K562 (cell line): ENCODE results near the gene COL4A2. TPM values are rescaled to one million over a fixed set of nuclear protein-coding genes. Genes with fewer than 3 reads are reported as not detected.

ENCODE experiments used
- ATAC-seq: fragments of 200-7000 bp; cut with Tn5 transposase; 3 replicates; pipeline ENCODE4 v1.9.1; 2020; ENCODE audit warnings: moderate library complexity
- BruUV-seq: library from RNA; stranded (reverse); fragments of 400-500 nt; replicated peaks from 2 replicates; lab custom pipeline; 2021; lab: Mats Ljungman, UMichigan
- CTCF ChIA-PET: fragments of 300-600 bp; formaldehyde crosslinking; extraction: SDS; loops from one replicate; lab custom pipeline; 2021; ENCODE audit warnings: low intra/inter-chr PET ratio; lab: Yijun Ruan, JAX
- POLR2A ChIA-PET: fragments of 300-600, 350-650 bp; sonication (Branson Sonifier 250); formaldehyde crosslinking; extraction: SDS; loops from one replicate; lab custom pipeline; 2021; ENCODE audit warnings: antibody characterized with exemption, inconsistent platforms; lab: Yijun Ruan, JAX
- DNase-seq, 4 experiments: peaks; one replicate each; pipeline versions ENCODE4 v3.0.0 to v3.0.0-alpha.2; 2011 to 2018; ENCODE audit warnings: low spot score in 3 of 4, mixed read lengths in 3 of 4; ENCODE audit errors: extremely low read depth in 1 of 4
- FAIRE-seq: peaks from 2 replicates; lab custom pipeline; 2011; peaks lifted over from hg19 to GRCh38; lab: Jason Lieb, UNC
- H2AFZ ChIP-seq: 2 replicates; pipeline ENCODE4 v1.6.0; 2011; ENCODE audit warnings: low read depth, low read length, control low read depth, inconsistent platforms
- H3K27ac ChIP-seq: fragments of 200-600 bp; 3 replicates; pipeline ENCODE4 v1.8.0; 2011; ENCODE audit warnings: low read depth, mild to moderate bottlenecking, control low read depth, inconsistent platforms, low read length, moderate library complexity, mixed read lengths; ENCODE audit errors: extremely low read depth
- H3K27me3 ChIP-seq, 2 experiments: fragments of 300-600 bp in 1 of 2; 2 replicates in 1 of 2; 3 replicates in 1 of 2; pipeline versions ENCODE4 v1.6.0 to v1.8.0; 2011; ENCODE audit warnings: inconsistent platforms in 2 of 2, low read length in 2 of 2, mild to moderate bottlenecking in 1 of 2, mixed read lengths in 1 of 2, moderate library complexity in 1 of 2; ENCODE audit not compliant: control insufficient read depth in 2 of 2, insufficient read depth in 2 of 2
- H3K36me3 ChIP-seq: fragments of 300-600 bp; 3 replicates; pipeline ENCODE4 v1.8.0; 2011; ENCODE audit warnings: mild to moderate bottlenecking, low read length, inconsistent platforms; ENCODE audit not compliant: control insufficient read depth, insufficient read depth
- H3K4me1 ChIP-seq, 2 experiments: fragments of 200-600 bp in 1 of 2; replicated peaks in 1 of 2; 2 replicates in 1 of 2; 3 replicates in 1 of 2; pipeline versions ENCODE4 v1.5.1 to v1.8.0; 2011; ENCODE audit warnings: inconsistent platforms in 2 of 2, low read length in 2 of 2, mild to moderate bottlenecking in 1 of 2, mixed read lengths in 1 of 2, moderate library complexity in 1 of 2; ENCODE audit not compliant: control insufficient read depth in 2 of 2, insufficient read depth in 2 of 2
- H3K4me2 ChIP-seq: 2 replicates; pipeline ENCODE4 v1.6.1; 2011; ENCODE audit warnings: low read length, control low read depth, inconsistent platforms, mixed read lengths; ENCODE audit not compliant: insufficient read depth
- H3K4me3 ChIP-seq: fragments of 200-600 bp; sonication (generic), shearing (Covaris generic); 2 replicates; pipeline ENCODE4 v1.5.1; 2016; ENCODE audit warnings: control low read depth, inconsistent platforms
- H3K79me2 ChIP-seq: fragments of 200-600 bp; 3 replicates; pipeline ENCODE4 v1.8.0; 2011; ENCODE audit warnings: low read length, inconsistent platforms; ENCODE audit not compliant: control insufficient read depth, insufficient read depth
- H3K9ac ChIP-seq, 2 experiments: 2 replicates each; pipeline versions ENCODE4 v1.6.0 to v1.6.1; 2011; ENCODE audit warnings: low read depth in 2 of 2, low read length in 2 of 2, control low read depth in 1 of 2, inconsistent platforms in 1 of 2, mild to moderate bottlenecking in 1 of 2, mixed read lengths in 1 of 2; ENCODE audit not compliant: insufficient read depth in 1 of 2
- H3K9me1 ChIP-seq: one replicate; pipeline ENCODE4 v1.6.0; 2011; ENCODE audit warnings: inconsistent platforms, mild to moderate bottlenecking, low read length, moderate library complexity; ENCODE audit not compliant: control insufficient read depth, insufficient read depth
- H3K9me3 ChIP-seq: replicated peaks from 2 replicates; pipeline ENCODE4 v1.5.1; 2011; ENCODE audit warnings: low read depth, low read length, inconsistent platforms; ENCODE audit not compliant: control insufficient read depth, insufficient read depth
- H4K20me1 ChIP-seq: replicated peaks from 2 replicates; pipeline ENCODE4 v1.6.1; 2011; ENCODE audit warnings: low read length, inconsistent platforms, mixed read lengths; ENCODE audit not compliant: control insufficient read depth, insufficient read depth
- FOXO4 ChIP-seq: fragments of 450-650 bp; formaldehyde crosslinking; IDR thresholded peaks from 2 replicates; pipeline ENCODE4 v1.4.0; 2020; ENCODE audit warnings: mild to moderate bottlenecking, moderate library complexity
- GATA2 ChIP-seq: sonication (generic); formaldehyde crosslinking; IDR thresholded peaks from 2 replicates; pipeline ENCODE4 v1.4.0; 2020; ENCODE audit warnings: mild to moderate bottlenecking, missing genetic modification reagents
- KLF1 ChIP-seq: fragments of 450-650 bp; IDR thresholded peaks from 2 replicates; pipeline ENCODE4 v1.6.1; 2016; ENCODE audit warnings: missing genetic modification characterization, missing compliant biosample characterization
- SAP30 ChIP-seq: fragments of 200-600 bp; sonication (generic); IDR thresholded peaks from 2 replicates; pipeline ENCODE4 v1.6.1; 2012; ENCODE audit warnings: borderline replicate concordance, low read depth, mild to moderate bottlenecking, moderate library complexity, low read length, control low read depth, inconsistent platforms; ENCODE audit not compliant: insufficient read depth, poor library complexity, severe bottlenecking
- TGIF2 ChIP-seq: sonication (generic); formaldehyde crosslinking; IDR thresholded peaks from 2 replicates; pipeline ENCODE4 v1.8.1; 2022; ENCODE audit warnings: mild to moderate bottlenecking, missing genetic modification reagents, moderate library complexity
- ZEB2 ChIP-seq: fragments of 450-650 bp; IDR thresholded peaks from 2 replicates; pipeline ENCODE4 v1.6.1; 2016
- WGBS: fragments of 100-300 bp; shearing (Covaris generic); methylation state at CpG from one replicate; pipeline ENCODE4 v1.1.6; 2016; ENCODE audit warnings: low coverage, mixed read lengths; ENCODE audit not compliant: insufficient coverage; ENCODE audit errors: missing lambda C conversion rate; 5-methylcytosine and 5-hydroxymethylcytosine counted together
- in situ Hi-C: fragments of 300-500 bp; cut with MboI; formaldehyde crosslinking; loops from 4 replicates; pipeline ENCODE4 v1.15.0; 2018; ENCODE audit warnings: inconsistent platforms, mixed read lengths
- intact Hi-C: fragments of 100-400 bp; cut with micrococcal nuclease; formaldehyde crosslinking; loops from 2 replicates; pipeline ENCODE4 v1.14.2; 2022
- polyA plus RNA-seq, 8 experiments: library from polyadenylated mRNA; depleted of rRNA in 4 of 8; stranded (reverse) in 5 of 8; unstranded in 3 of 8; fragments of >200 nt; fragmentation: Nextera tagmentation in 2 of 8; fragmentation: Illumina TruSeq in 1 of 8; extraction: Ambion mirVana in 2 of 8; extraction: Trizol in 1 of 8; gene quantifications; 2 replicates each; pipeline versions ENCODE4 v1.2.1 to v1.2.3, GENCODE V29; 2011 to 2014; ENCODE audit warnings: inconsistent platforms in 1 of 8, missing spikeins in 1 of 8
- total RNA-seq, 7 experiments: library from RNA; depleted of rRNA in 6 of 7; stranded (reverse); fragments of >200 nt in 6 of 7; fragmentation: Illumina TruSeq in 2 of 7; extraction: Trizol in 2 of 7; gene quantifications; 2 replicates each; pipeline versions ENCODE4 v1.2.1 to v1.2.3, GENCODE V29; 2011 to 2021; ENCODE audit warnings: low replicate concordance in 1 of 7

The COL4A2 gene
- total and polyA plus RNA-seq, 9 of the 15 experiments (the other 6 are each of a cell fraction or from before 2014, with no cell fraction given) = 0.13 to 15.2 (median 8.1) TPM

- H3K9me1 ChIP-seq = no peaks in the 10 kb centered on the region
- no peaks in the 10 kb centered on the region for H4K20me1 ChIP-seq
- H3K9ac ChIP-seq = no peak overlapping the region
- ChIA-PET CTCF (no interaction called here), POLR2A (no interaction called here)
- H3K36me3 ChIP-seq = no peaks in the 10 kb centered on the region
- no peak overlapping the region for H2AFZ ChIP-seq
- H3K27ac ChIP-seq = no peak overlapping the region
- no peaks in the 10 kb centered on the region for H3K4me1 ChIP-seq
- in situ Hi-C loops = no loop called here
- peaks cover 0 to 28% of the 10 kb centered on the region in 2 experiments; a peak in 4 of 5 replicates for H3K27me3 ChIP-seq
- FAIRE-seq (no peak), ATAC-seq (no peak), DNase-seq (no peak)
- TF ChIP-seq SAP30 (no peak), GATA2 (CRISPR knock-in tag) (no peak), ZEB2 (no peak), FOXO4 (CRISPR knock-in tag) (no peak), TGIF2 (no peak), KLF1 (tag) (no peak)
- WGBS = 2% methylated on average over 4 of the region's 5 CpGs
- H3K4me3 ChIP-seq = no peak overlapping the region
- H3K4me2 ChIP-seq = no peak overlapping the region
- H3K79me2 ChIP-seq = no peaks in the 10 kb centered on the region
- no TSS peak for BruUV-seq
- intact Hi-C loops = no loop called here
- H3K9me3 ChIP-seq = no peaks in the 10 kb centered on the region
Measured at GRCh38 chr13:110336681-110337080, 29.6 kb downstream of the COL4A2 start.
